SK-N-SH treated with all-trans-retinoic acid at 6 μM for 48 hours (cell line): ENCODE results near the gene TESK1.

Experiments
- ATAC-seq: fragments of 200-7000 bp; cut with Tn5 transposase; 3 replicates; pipeline ENCODE4 v1.9.1; 2020; ENCODE audit warnings: mild to moderate bottlenecking, moderate library complexity
- ARNTL ChIP-seq: fragments of 450-650 bp; formaldehyde crosslinking; IDR thresholded peaks from 2 replicates; pipeline ENCODE4 v1.5.0; 2020; ENCODE audit warnings: low read depth, mild to moderate bottlenecking, moderate library complexity, borderline replicate concordance
- BACH2 ChIP-seq: fragments of 250-450 bp; sonication (Bioruptor Pico); IDR thresholded peaks from 2 replicates; pipeline ENCODE4 v1.9.0; 2021; ENCODE audit warnings: mild to moderate bottlenecking, borderline replicate concordance
- CREB5 ChIP-seq: fragments of 250-450 bp; sonication (Bioruptor Pico); IDR thresholded peaks from 2 replicates; pipeline ENCODE4 v1.5.1; 2020; ENCODE audit warnings: low read depth, mild to moderate bottlenecking, moderate library complexity
- CSDC2 ChIP-seq: fragments of 250-450 bp; sonication (Bioruptor Pico); IDR thresholded peaks from 2 replicates; pipeline ENCODE4 v1.5.0; 2020; ENCODE audit warnings: mild to moderate bottlenecking, moderate library complexity
- ESRRG ChIP-seq: fragments of 250-450 bp; sonication (Bioruptor Pico); IDR thresholded peaks from 2 replicates; pipeline ENCODE4 v1.6.1; 2021; ENCODE audit warnings: mild to moderate bottlenecking
- GLIS3 ChIP-seq: fragments of 250-450 bp; sonication (Bioruptor Pico); IDR thresholded peaks from 2 replicates; pipeline ENCODE4 v1.5.0; 2020; ENCODE audit warnings: mild to moderate bottlenecking, moderate library complexity
- ISL1 ChIP-seq: fragments of 250-450 bp; sonication (Bioruptor Pico); IDR thresholded peaks from 2 replicates; pipeline ENCODE4 v2.1.2; 2022; ENCODE audit warnings: mild to moderate bottlenecking, moderate library complexity
- OSR1 ChIP-seq: fragments of 250-450 bp; sonication (Bioruptor Pico); IDR thresholded peaks from 2 replicates; pipeline ENCODE4 v1.8.0; 2022; ENCODE audit warnings: moderate library complexity, mild to moderate bottlenecking, inconsistent platforms
- PATZ1 ChIP-seq: fragments of 250-450 bp; sonication (Bioruptor Pico); IDR thresholded peaks from 2 replicates; pipeline ENCODE4 v1.8.0; 2020; ENCODE audit warnings: mild to moderate bottlenecking, moderate library complexity, borderline replicate concordance
- POU6F1 ChIP-seq: fragments of 250-450 bp; sonication (Bioruptor Pico); IDR thresholded peaks from 2 replicates; pipeline ENCODE4 v1.8.0; 2021; ENCODE audit warnings: low read depth, mild to moderate bottlenecking, moderate library complexity, borderline replicate concordance
- PPARA ChIP-seq: fragments of 250-450 bp; sonication (Bioruptor Pico); IDR thresholded peaks from 2 replicates; pipeline ENCODE4 v1.5.0; 2020; ENCODE audit warnings: mild to moderate bottlenecking, borderline replicate concordance
- RARB ChIP-seq: fragments of 250-450 bp; sonication (Bioruptor Pico); IDR thresholded peaks from 2 replicates; pipeline ENCODE4 v1.8.0; 2021; ENCODE audit warnings: mild to moderate bottlenecking, moderate library complexity
- SNAI2 ChIP-seq: fragments of 250-450 bp; sonication (Bioruptor Pico); IDR thresholded peaks from 2 replicates; pipeline ENCODE4 v1.5.0; 2020; ENCODE audit warnings: mild to moderate bottlenecking, moderate library complexity
- TCF4 ChIP-seq: fragments of 250-450 bp; sonication (Bioruptor Pico); IDR thresholded peaks from 2 replicates; pipeline ENCODE4 v1.8.0; 2021; ENCODE audit warnings: mild to moderate bottlenecking, moderate library complexity, borderline replicate concordance
- TOX ChIP-seq: fragments of 250-450 bp; sonication (Bioruptor Pico); IDR thresholded peaks from 2 replicates; pipeline ENCODE4 v1.8.0; 2021; ENCODE audit warnings: mild to moderate bottlenecking, moderate library complexity, borderline replicate concordance
- TSHZ2 ChIP-seq: fragments of 250-450 bp; sonication (Bioruptor Pico); IDR thresholded peaks from 2 replicates; pipeline ENCODE4 v1.5.0; 2020; ENCODE audit warnings: mild to moderate bottlenecking, moderate library complexity
- ZC3H10 ChIP-seq: fragments of 250-450 bp; sonication (Bioruptor Pico); IDR thresholded peaks from 2 replicates; pipeline ENCODE4 v1.5.1; 2021; ENCODE audit warnings: mild to moderate bottlenecking, moderate library complexity
- ZFP3 ChIP-seq: fragments of 250-450 bp; sonication (Bioruptor Pico); IDR thresholded peaks from 2 replicates; pipeline ENCODE4 v1.5.0; 2020; ENCODE audit warnings: mild to moderate bottlenecking, moderate library complexity
- ZFP30 ChIP-seq: fragments of 450-650 bp; formaldehyde crosslinking; IDR thresholded peaks from 2 replicates; pipeline ENCODE4 v1.5.0; 2022; ENCODE audit warnings: mild to moderate bottlenecking, moderate library complexity
- ZNF565 ChIP-seq: fragments of 450-650 bp; formaldehyde crosslinking; conservative IDR thresholded peaks from 2 replicates; pipeline ENCODE4 v1.5.0; 2020; ENCODE audit warnings: low read depth, mild to moderate bottlenecking, moderate library complexity
- ZNF8 ChIP-seq: fragments of 450-650 bp; formaldehyde crosslinking; IDR thresholded peaks from 2 replicates; pipeline ENCODE4 v1.5.0; 2020; ENCODE audit warnings: mild to moderate bottlenecking, moderate library complexity

The TESK1 gene

GRCh38 chr9:35612843-35613242, 7.8 kb downstream of the TESK1 start (continued):
- no peak for TF ChIP-seq TSHZ2 (CRISPR knock-in tag)

GRCh38 chr9:35615981-35616680, 11.1 kb downstream of the TESK1 start:
- no peak for TF ChIP-seq ISL1 (CRISPR knock-in tag)
- no peak for ATAC-seq

GRCh38 chr9:35616681-35617459, 11.8 kb downstream of the TESK1 start:
- TF ChIP-seq CREB5 (CRISPR knock-in tag): no peak
- TF ChIP-seq ZC3H10: no peak
- no peak for TF ChIP-seq TSHZ2 (CRISPR knock-in tag)
- TF ChIP-seq BACH2 (CRISPR knock-in tag): no peak
- no peak for TF ChIP-seq TOX (CRISPR knock-in tag)
- TF ChIP-seq ISL1 (CRISPR knock-in tag): no peak
- no peak for TF ChIP-seq TCF4
- TF ChIP-seq GLIS3: no peak
- no peak for TF ChIP-seq ESRRG (CRISPR knock-in tag)
- TF ChIP-seq SNAI2: no peak
- no peak for TF ChIP-seq RARB (CRISPR knock-in tag)
- no peak for TF ChIP-seq POU6F1 (CRISPR knock-in tag)
- no peak for TF ChIP-seq ARNTL (CRISPR knock-in tag)
- ATAC-seq: peak; percentile 86

GRCh38 chr9:35617548-35617947, 12.5 kb downstream of the TESK1 start:
- ATAC-seq: no peak
- TF ChIP-seq POU6F1 (CRISPR knock-in tag): no peak
- TF ChIP-seq TOX (CRISPR knock-in tag): no peak
- TF ChIP-seq ZNF565 (CRISPR knock-in tag): no peak
- no peak for TF ChIP-seq ZNF8 (CRISPR knock-in tag)
- TF ChIP-seq GLIS3: no peak
- no peak for TF ChIP-seq PATZ1
- no peak for TF ChIP-seq SNAI2
- no peak for TF ChIP-seq ZC3H10
- no peak for TF ChIP-seq OSR1 (CRISPR knock-in tag)
- no peak for TF ChIP-seq CREB5 (CRISPR knock-in tag)
- no peak for TF ChIP-seq ZFP30
- no peak for TF ChIP-seq RARB (CRISPR knock-in tag)
- TF ChIP-seq CSDC2 (CRISPR knock-in tag): no peak
- no peak for TF ChIP-seq PPARA (CRISPR knock-in tag)
- TF ChIP-seq ISL1 (CRISPR knock-in tag): no peak
- no peak for TF ChIP-seq ZFP3 (CRISPR knock-in tag)
